GM11168 (cell line): ENCODE results near the gene WDR86.

Experiments
- in situ Hi-C: fragments of 300-500 bp; cut with MboI; formaldehyde crosslinking; loops from one replicate; pipeline ENCODE4 v1.12.0; 2022; ENCODE audit warnings: low sequenced_read_pairs; ENCODE audit not compliant: unreplicated experiment

Gene WDR86

GRCh38 chr7:151408839-151409666 is 785 bp downstream of the WDR86 start:
- in situ Hi-C loops = no loop called here

GRCh38 chr7:151408498-151408838 is 1.4 kb downstream of the WDR86 start:
- in situ Hi-C loops = no loop called here

- in situ Hi-C loops = no loop called here
Observed at GRCh38 chr7:151406886-151407583, 2.8 kb downstream of the WDR86 start.

GRCh38 chr7:151406051-151406875 is 3.6 kb downstream of the WDR86 start:
- in situ Hi-C loops = no loop called here

- in situ Hi-C loops = no loop called here
Observed at GRCh38 chr7:151405588-151405987, 4.2 kb downstream of the WDR86 start.

- in situ Hi-C loops = no loop called here
Observed at GRCh38 chr7:151405056-151405455, 4.8 kb downstream of the WDR86 start.

GRCh38 chr7:151404216-151405011 is 5.4 kb downstream of the WDR86 start:
- in situ Hi-C loops = no loop called here

GRCh38 chr7:151403764-151404163 is 6.1 kb downstream of the WDR86 start:
- in situ Hi-C loops = no loop called here

GRCh38 chr7:151402029-151402835 is 7.6 kb downstream of the WDR86 start:
- in situ Hi-C loops = no loop called here

- in situ Hi-C loops = no loop called here
Observed at GRCh38 chr7:151400626-151401315, 9.1 kb downstream of the WDR86 start.

GRCh38 chr7:151399906-151400305 is 9.9 kb downstream of the WDR86 start:
- in situ Hi-C loops = no loop called here

- in situ Hi-C loops = no loop called here
Observed at GRCh38 chr7:151399305-151399601, 10.6 kb downstream of the WDR86 start.

GRCh38 chr7:151398446-151399304 is 11.2 kb downstream of the WDR86 start:
- in situ Hi-C loops = no loop called here

- in situ Hi-C loops = no loop called here
Observed at GRCh38 chr7:151397026-151397425, 12.8 kb downstream of the WDR86 start.

- in situ Hi-C loops = no loop called here
Observed at GRCh38 chr7:151396328-151396970, 13.4 kb downstream of the WDR86 start.

- in situ Hi-C loops = no loop called here
Observed at GRCh38 chr7:151395036-151395367, 14.8 kb downstream of the WDR86 start.

GRCh38 chr7:151394076-151395035 is 15.5 kb downstream of the WDR86 start:
- in situ Hi-C loops = no loop called here
